HepG2 (cell line): ENCODE measurements around the gene SPACA9.

ENCODE experiments used
- CEBPG ChIP-seq: IDR thresholded peaks from 2 replicates; pipeline ENCODE4 v1.6.1; 2016
- HCFC1 ChIP-seq: fragments of 150-350 bp; IDR thresholded peaks from 2 replicates; pipeline ENCODE4 v1.6.1; 2014; ENCODE audit warnings: low read depth, low read length
- KDM1A ChIP-seq: IDR thresholded peaks from 2 replicates; pipeline ENCODE4 v1.6.1; 2016; ENCODE audit warnings: missing compliant biosample characterization
- PCBP1 ChIP-seq: fragments of 200-400 bp; formaldehyde crosslinking; IDR thresholded peaks from 2 replicates; pipeline ENCODE4 v1.6.1; 2017; ENCODE audit warnings: mild to moderate bottlenecking, low read depth, low read length, borderline replicate concordance
- POLR2A ChIP-seq, 2 experiments: IDR thresholded peaks; 2 replicates each; pipeline ENCODE4 v1.6.1; 2011; ENCODE audit warnings: low read depth in 2 of 2, low read length in 2 of 2, mild to moderate bottlenecking in 1 of 2, moderate library complexity in 1 of 2; ENCODE audit not compliant: insufficient read depth in 1 of 2
- POLR2AphosphoS5 ChIP-seq: IDR thresholded peaks from 2 replicates; pipeline ENCODE4 v1.6.1; 2012; ENCODE audit warnings: low read depth, low read length
- RAD21 ChIP-seq: fragments of 450-650 bp; formaldehyde crosslinking; IDR thresholded peaks from 2 replicates; pipeline ENCODE4 v1.5.0; 2020; ENCODE audit warnings: mild to moderate bottlenecking
- SKI ChIP-seq: fragments of 450-650 bp; IDR thresholded peaks from one replicate; pipeline ENCODE4 v1.6.1; 2018; ENCODE audit warnings: mild to moderate bottlenecking; ENCODE audit not compliant: partially characterized antibody
- STAT6 ChIP-seq: sonication (generic); formaldehyde crosslinking; IDR thresholded peaks from 2 replicates; pipeline ENCODE4 v1.4.0; 2020; ENCODE audit warnings: missing genetic modification reagents, mild to moderate bottlenecking, borderline replicate concordance
- ZNF10 ChIP-seq: sonication (generic); formaldehyde crosslinking; IDR thresholded peaks from 2 replicates; pipeline ENCODE4 v1.4.0; 2020; ENCODE audit warnings: mild to moderate bottlenecking, low read depth, missing genetic modification reagents, borderline replicate concordance
- ZNF546 ChIP-seq: sonication (generic); formaldehyde crosslinking; conservative IDR thresholded peaks from 2 replicates; pipeline ENCODE4 v1.8.1; 2023; ENCODE audit warnings: mild to moderate bottlenecking, missing genetic modification reagents
- ZNF549 ChIP-seq: sonication (generic); formaldehyde crosslinking; IDR thresholded peaks from 2 replicates; pipeline ENCODE4 v1.5.0; 2020; ENCODE audit warnings: missing genetic modification reagents
- TF ChIP-seq, protein P1 (sequence below): sonication (generic); formaldehyde crosslinking; IDR thresholded peaks from 2 replicates; pipeline ENCODE4 v1.5.0; 2020; ENCODE audit warnings: mild to moderate bottlenecking, missing genetic modification reagents, moderate library complexity
- TF ChIP-seq, protein P2 (sequence below): sonication (generic); formaldehyde crosslinking; IDR thresholded peaks from 2 replicates; pipeline ENCODE4 v1.5.1; 2020; ENCODE audit warnings: mild to moderate bottlenecking, missing genetic modification reagents, moderate library complexity

GRCh38 chr9:132876849-132877248 is 1.8 kb upstream of the SPACA9 start:
- TF ChIP-seq ZNF549 (CRISPR knock-in tag) (no peak), PCBP1 (no peak), RAD21 (CRISPR knock-in tag) (no peak), POLR2AphosphoS5 (no peak), ZNF546 (no peak), HCFC1 (no peak), STAT6 (CRISPR knock-in tag) (no peak), POLR2A (IDR thresholded peaks at IDR 0.05; ENCODE audit: insufficient read depth in 1 of 2, low read depth in 2 of 2, low read length in 2 of 2) (no peak), ZNF10 (CRISPR knock-in tag) (no peak), CEBPG (CRISPR knock-in tag) (no peak), SKI (no peak), KDM1A (CRISPR knock-in tag) (no peak)
- TF ChIP-seq, protein P1, sequence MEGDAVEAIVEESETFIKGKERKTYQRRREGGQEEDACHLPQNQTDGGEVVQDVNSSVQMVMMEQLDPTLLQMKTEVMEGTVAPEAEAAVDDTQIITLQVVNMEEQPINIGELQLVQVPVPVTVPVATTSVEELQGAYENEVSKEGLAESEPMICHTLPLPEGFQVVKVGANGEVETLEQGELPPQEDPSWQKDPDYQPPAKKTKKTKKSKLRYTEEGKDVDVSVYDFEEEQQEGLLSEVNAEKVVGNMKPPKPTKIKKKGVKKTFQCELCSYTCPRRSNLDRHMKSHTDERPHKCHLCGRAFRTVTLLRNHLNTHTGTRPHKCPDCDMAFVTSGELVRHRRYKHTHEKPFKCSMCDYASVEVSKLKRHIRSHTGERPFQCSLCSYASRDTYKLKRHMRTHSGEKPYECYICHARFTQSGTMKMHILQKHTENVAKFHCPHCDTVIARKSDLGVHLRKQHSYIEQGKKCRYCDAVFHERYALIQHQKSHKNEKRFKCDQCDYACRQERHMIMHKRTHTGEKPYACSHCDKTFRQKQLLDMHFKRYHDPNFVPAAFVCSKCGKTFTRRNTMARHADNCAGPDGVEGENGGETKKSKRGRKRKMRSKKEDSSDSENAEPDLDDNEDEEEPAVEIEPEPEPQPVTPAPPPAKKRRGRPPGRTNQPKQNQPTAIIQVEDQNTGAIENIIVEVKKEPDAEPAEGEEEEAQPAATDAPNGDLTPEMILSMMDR: no peak
- TF ChIP-seq, protein P2, sequence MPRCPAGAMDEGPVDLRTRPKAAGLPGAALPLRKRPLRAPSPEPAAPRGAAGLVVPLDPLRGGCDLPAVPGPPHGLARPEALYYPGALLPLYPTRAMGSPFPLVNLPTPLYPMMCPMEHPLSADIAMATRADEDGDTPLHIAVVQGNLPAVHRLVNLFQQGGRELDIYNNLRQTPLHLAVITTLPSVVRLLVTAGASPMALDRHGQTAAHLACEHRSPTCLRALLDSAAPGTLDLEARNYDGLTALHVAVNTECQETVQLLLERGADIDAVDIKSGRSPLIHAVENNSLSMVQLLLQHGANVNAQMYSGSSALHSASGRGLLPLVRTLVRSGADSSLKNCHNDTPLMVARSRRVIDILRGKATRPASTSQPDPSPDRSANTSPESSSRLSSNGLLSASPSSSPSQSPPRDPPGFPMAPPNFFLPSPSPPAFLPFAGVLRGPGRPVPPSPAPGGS (CRISPR knock-in tag): no peak
